ENCODE data around the gene VMP1. TPM values are rescaled to one million over a fixed set of nuclear protein-coding genes. Genes with fewer than 3 reads are reported as not detected.
"Not testable (repeated sequence)": the region's sequence is repeated elsewhere in the genome, so short reads cannot be mapped to it uniquely, and the experiment has no call there.

VMP1 gene
- total RNA-seq, 2 donors from 2014 or later: 48.0 to 63.4 TPM

DNA sequence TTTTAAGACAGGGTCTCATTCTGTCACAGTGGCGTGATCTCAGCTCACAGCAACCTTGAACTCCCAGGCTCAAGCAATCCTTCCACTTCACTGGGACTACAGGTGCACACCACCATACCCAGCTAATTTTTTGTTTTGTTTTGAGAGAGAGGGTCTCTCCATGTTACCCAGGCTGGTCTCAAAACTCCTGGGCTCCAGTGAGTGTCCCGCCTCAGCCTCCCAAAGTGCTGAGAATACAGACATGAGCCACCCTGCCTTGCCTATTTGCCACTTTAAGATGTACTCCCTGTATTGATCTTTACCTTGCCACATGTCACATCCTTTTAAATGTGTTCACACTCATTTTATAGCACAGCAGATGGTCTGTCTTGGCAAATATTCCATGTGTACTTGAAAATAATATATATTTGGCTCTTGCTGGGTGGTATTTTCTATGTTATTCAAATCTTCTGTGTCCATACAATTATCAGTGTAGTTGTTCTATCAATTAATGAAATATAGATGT is 50.5 kb downstream of the VMP1 start:
- no peak for DNase-seq (ENCODE audit: low spot score)
- no peaks in the 10 kb centered on the region for H3K4me1 ChIP-seq
- no peaks in the 10 kb centered on the region for H3K36me3 ChIP-seq
- H3K9me3 ChIP-seq: peaks cover 0 to 6% of the 10 kb centered on the region in 2 donors
- no peak overlapping the region for H3K4me3 ChIP-seq
- no peaks in the 10 kb centered on the region for H3K27me3 ChIP-seq
- H3K27ac ChIP-seq: no peak overlapping the region
- TF ChIP-seq, protein P1, sequence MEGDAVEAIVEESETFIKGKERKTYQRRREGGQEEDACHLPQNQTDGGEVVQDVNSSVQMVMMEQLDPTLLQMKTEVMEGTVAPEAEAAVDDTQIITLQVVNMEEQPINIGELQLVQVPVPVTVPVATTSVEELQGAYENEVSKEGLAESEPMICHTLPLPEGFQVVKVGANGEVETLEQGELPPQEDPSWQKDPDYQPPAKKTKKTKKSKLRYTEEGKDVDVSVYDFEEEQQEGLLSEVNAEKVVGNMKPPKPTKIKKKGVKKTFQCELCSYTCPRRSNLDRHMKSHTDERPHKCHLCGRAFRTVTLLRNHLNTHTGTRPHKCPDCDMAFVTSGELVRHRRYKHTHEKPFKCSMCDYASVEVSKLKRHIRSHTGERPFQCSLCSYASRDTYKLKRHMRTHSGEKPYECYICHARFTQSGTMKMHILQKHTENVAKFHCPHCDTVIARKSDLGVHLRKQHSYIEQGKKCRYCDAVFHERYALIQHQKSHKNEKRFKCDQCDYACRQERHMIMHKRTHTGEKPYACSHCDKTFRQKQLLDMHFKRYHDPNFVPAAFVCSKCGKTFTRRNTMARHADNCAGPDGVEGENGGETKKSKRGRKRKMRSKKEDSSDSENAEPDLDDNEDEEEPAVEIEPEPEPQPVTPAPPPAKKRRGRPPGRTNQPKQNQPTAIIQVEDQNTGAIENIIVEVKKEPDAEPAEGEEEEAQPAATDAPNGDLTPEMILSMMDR (IDR thresholded peaks at IDR 0.05): no peak

DNA sequence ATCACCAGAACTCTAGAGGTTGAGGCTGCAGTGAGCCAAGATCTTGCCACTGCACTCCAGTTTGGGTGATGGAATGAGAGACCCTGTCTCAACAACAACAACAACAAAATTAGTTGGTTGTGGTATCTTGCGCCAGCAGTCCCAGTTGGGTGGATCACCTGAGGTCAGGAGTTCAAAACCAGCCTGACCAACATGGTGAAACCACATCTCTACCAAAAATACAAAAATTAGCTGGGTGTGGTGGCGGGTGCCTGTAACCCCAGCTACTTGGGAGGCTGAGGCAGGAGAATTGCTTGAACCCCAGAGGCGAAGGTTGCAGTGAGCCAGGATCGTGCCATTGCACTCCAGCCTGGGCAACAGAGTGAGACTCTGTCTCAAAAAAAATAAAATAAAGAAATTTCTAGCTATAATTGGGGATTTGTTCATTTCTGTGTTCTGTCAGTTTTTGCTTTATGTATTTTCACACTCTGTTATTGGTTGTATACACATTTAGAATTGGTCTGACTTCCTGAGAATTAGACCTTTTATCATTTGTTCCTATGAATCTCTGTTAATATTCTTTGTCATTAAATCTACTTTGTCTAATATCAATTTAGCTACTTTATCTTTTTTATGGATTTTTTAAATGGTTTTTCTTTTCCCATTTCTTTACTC is 51.7 kb downstream of the VMP1 start:
- H3K27me3 ChIP-seq; H3K36me3 ChIP-seq; DNase-seq (ENCODE audit: low spot score); H3K27ac ChIP-seq; H3K9me3 ChIP-seq; H3K4me1 ChIP-seq; H3K4me3 ChIP-seq: not testable (repeated sequence)

DNA sequence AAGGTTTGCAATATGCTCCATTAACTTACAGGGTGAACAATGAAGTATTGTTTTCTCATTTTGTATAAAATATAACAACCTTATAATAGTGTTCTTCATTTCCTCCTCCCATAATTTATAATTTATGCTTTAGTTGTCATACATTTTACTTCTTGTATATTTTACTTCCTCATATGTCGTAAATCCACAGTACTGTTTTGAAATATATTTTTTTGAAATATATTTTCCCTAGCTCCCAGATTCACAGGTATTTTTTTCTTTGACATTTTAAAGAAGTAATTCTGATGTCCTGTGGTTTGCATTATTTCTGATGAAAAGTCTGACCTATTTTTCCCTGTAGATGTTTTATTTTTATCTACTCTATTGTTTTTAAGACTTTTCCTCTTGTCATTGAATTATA is 52.7 kb downstream of the VMP1 start:
- Histone ChIP-seq H3K4me1 (no peaks in the 10 kb centered on the region), H3K4me3 (no peak overlapping the region), H3K27ac (no peak overlapping the region), H3K9me3 (peaks cover 0 to 6% of the 10 kb centered on the region in 2 donors), H3K27me3 (no peaks in the 10 kb centered on the region), H3K36me3 (peaks cover 4% of the 10 kb centered on the region)
- TF ChIP-seq, protein P1 (IDR thresholded peaks at IDR 0.05): no peak
- DNase-seq (ENCODE audit: low spot score): no peak

DNA sequence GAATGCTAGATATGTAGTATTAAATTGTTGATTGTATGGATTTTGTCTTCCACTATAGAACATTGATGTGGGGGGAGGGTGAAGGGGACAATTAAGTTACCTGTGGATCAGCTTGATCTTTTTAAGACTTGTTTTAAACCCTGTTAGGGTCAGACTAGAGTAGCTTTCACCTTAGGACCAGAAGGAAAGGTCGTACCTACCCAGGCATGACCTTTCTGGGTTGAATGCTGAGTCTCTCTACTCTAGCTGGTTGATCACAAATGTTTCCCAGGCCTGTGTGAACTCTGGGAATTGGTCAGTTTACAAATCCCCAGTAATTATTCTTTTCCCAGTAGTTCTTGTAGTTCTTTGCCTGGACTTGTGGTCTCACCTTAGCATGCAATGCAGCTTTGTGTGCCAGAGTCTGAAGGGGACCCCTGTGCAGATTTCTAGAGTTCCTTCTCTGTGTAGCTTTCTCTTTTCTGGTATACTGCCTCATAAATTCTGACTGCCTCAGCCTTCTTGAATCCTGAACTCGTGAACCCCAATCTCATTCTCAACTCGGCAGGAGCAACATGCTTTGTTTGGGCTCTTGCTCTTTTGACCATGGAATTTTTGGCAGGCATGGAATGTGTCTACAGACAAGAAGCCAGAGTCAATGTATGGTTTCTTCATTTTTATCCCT is 54.1 kb downstream of the VMP1 start:
- Histone ChIP-seq H3K4me1 (no peaks in the 10 kb centered on the region), H3K9me3 (peaks cover 0 to 6% of the 10 kb centered on the region in 2 donors), H3K4me3 (no peak overlapping the region), H3K27me3 (no peaks in the 10 kb centered on the region), H3K36me3 (peaks cover 10% of the 10 kb centered on the region), H3K27ac (no peak overlapping the region)
- TF ChIP-seq, protein P1 (IDR thresholded peaks at IDR 0.05): no peak
- DNase-seq (ENCODE audit: low spot score): no peak

DNA sequence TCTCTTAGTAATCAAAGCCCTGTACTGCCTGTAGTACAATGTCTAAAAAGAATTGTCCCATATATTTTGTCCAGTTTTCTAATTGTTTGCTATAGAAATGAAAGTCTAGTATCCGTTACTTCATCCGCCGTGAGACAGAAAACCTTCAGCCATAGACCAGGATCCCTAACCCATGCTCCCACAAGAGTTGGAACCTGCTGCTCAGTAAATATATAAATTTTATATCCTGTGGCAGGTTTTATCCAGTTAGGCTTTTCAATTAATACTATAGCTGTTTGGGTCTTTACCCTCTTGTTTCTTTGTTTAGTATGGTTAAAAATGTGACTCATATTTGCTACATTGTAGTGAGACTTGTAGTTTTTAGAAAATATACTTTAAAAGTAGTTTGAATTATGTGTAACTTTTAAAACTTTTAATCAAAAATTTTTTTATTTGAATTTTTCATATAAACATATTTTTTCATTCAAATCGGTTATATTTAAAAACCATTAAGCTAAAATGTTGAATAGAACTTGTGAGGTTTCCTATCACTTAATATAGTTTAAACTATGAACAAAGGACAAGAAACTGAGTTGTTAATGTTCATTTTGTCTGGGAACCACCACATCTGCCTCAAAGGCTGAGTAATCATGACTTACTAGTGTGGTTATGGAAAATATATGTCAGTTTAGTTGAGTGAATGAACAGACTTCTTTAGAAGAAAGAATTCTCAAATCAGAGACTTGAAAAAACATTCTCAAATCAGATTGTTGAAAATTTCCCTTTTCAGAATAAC is 54.8 kb downstream of the VMP1 start:
- Histone ChIP-seq H3K4me3 (no peak overlapping the region), H3K27ac (no peak overlapping the region), H3K36me3 (peaks cover 10% of the 10 kb centered on the region), H3K27me3 (no peaks in the 10 kb centered on the region), H3K9me3 (peaks cover 0 to 6% of the 10 kb centered on the region in 2 donors), H3K4me1 (no peaks in the 10 kb centered on the region)
- TF ChIP-seq, protein P1 (IDR thresholded peaks at IDR 0.05): no peak
- DNase-seq (ENCODE audit: low spot score): no peak

DNA sequence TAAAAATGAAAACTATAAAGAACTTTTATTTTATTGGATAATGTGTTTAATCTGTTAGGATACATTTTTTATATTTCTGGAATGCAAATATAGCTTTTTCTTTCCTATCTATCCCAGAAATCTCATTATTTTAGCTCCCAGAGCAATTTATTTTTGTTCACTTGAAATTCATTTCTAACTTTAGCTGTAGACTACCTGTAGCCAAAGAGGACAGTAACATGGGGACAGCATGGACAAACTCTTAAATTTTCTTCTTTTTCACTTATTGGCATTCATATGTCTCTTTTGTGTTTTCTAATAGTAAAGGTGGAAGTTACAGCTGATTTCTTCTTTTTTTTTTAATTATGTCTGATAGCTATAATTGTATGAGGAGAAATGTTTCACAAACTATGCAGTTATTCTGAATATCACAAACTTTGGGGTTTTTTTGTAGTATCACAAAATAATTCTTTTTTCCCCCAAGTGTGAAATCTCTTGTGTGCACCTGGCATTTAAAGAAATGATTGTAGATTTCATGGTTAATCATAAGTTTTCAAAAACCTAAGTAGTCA is 55.4 kb downstream of the VMP1 start:
- Histone ChIP-seq H3K4me3 (no peak overlapping the region), H3K36me3 (peaks cover 10% of the 10 kb centered on the region), H3K4me1 (no peaks in the 10 kb centered on the region), H3K9me3 (peaks cover 0 to 6% of the 10 kb centered on the region in 2 donors), H3K27ac (no peak overlapping the region), H3K27me3 (no peaks in the 10 kb centered on the region)
- DNase-seq (ENCODE audit: low spot score): no peak
- TF ChIP-seq, protein P1 (IDR thresholded peaks at IDR 0.05): no peak
